ENCODE data around the gene GABRG3.

- TF ChIP-seq POLR2A (IDR thresholded peaks at IDR 0.05; ENCODE audit: low read length) (no peak), CTCF (IDR thresholded peaks at IDR 0.05) (no peak), CEBPB (IDR thresholded peaks at IDR 0.05) (no peak), JUN (IDR thresholded peaks at IDR 0.05) (no peak), MAX (IDR thresholded peaks at IDR 0.05) (no peak), SREBF2 (IDR thresholded peaks at IDR 0.05) (no peak), SMC3 (IDR thresholded peaks at IDR 0.05) (no peak), RFX5 (IDR thresholded peaks at IDR 0.05) (no peak), EP300 (IDR thresholded peaks at IDR 0.05) (no peak)
Observed at GRCh38 chr15:27456807-27457206, 485.8 kb downstream of the GABRG3 start.
